Amniotic stem cell (primary cell): Measurements from ENCODE around the gene POP7.

ENCODE experiments used
- DNase-seq: peaks from one replicate; lab custom pipeline; 2025; lab: John Stamatoyannopoulos, UW

Gene POP7

GRCh38 chr7:100679129-100679926 lies 26.6 kb upstream of the POP7 start:
- no peak for DNase-seq

DNA sequence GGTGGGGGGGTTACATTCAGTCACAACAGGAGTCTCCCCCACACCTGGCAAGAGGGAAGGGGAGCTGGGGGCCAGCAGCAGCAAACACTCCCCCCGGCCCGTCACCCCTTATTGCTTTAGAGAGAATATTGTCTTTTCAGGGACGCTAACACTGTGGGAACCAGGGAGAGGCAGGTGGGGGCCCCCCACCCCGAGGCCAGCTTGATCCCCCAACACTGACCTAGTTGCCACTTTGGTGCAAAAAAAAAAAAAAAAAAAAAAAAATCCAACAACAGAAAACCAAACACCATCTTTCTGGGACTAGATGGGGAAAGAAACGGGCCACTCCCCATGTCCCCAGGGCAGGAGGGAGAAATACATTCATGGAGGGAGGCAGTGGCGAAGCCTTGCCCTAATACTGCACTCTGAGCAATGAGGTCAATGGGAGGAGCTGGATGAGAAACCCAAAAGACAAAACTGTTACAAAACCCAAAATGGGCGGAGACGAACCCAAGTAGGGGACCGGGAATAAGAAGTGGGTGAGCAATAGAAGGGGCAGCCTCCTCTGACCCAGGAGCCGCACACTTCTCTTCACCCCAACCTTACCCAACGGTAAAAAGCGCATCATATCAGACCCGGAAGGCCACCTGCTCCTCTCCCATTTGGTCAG lies 25.9 kb upstream of the POP7 start:
- DNase-seq = no peak

DNA sequence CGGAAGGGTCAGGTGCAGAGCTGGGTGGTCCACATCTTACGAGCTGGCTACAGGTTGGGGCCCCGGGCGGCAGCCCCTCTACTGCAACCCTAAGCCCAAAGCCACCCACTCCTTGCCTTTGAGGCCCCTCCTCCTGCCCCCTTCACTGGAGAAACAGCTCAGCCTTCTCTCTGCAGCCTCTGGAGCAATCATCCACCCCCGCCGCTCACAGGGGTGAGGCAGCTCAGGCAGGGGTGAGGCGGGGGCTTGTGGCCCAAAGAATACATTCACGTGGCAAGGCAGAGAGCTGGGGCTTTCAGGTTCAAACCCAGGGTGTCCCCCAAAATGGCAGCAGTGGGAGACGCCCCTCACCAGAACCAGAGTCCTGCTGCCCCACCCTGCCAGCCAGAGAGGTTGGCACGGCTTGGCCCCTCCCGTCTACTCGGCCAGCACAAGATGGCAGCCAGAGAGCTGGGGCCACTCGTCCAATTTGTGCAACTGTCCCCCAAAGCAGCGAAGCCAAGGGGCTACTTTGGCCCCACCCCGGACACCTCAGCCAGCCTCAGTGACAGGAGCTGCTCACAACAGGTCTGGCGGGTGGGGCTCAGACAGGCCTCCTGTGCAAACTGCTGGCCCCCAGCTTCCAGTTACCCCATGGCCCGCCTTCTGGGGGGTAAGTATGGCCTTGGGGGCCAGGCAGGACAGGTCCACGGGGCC lies 25.2 kb upstream of the POP7 start:
- no peak for DNase-seq

DNA sequence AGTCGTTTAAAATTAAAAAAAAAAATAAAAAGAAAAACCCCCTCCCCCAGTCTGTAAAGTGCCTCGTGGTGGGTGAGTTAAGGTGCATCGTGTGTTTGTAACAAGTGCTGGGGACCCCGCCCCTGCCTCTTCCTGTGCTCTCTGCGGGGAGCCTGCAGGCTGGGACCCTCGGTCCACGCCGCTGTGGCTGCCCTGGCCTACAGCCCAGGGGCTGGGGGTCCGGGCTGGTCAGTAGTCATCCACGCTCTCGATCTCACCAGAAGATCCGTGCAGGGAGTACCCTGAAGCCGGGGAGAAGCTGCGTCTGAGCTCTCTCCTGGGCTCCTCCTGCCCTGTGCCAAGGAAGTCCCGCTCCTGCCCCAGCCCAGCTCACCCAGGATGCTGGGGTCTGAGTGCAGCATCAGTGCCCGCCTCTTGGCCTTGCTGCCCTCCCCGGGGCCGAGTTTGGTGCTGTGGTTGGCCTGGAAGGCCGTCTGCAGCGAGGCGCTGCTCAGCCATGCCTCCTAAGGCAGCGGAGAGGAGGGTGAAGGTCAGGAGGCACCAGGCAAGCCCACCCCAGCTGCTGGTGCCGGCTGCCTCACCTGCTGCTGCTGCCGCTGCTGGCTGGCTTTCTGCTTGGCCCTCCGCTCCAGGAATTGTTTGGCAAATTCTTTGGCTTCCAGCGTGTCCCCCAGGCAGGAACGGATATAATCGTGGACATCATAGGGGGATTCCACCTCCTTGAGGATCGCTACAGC lies 24.3 kb upstream of the POP7 start:
- DNase-seq = no peak

GRCh38 chr7:100682228-100682741 lies 23.6 kb upstream of the POP7 start:
- no peak for DNase-seq

DNA sequence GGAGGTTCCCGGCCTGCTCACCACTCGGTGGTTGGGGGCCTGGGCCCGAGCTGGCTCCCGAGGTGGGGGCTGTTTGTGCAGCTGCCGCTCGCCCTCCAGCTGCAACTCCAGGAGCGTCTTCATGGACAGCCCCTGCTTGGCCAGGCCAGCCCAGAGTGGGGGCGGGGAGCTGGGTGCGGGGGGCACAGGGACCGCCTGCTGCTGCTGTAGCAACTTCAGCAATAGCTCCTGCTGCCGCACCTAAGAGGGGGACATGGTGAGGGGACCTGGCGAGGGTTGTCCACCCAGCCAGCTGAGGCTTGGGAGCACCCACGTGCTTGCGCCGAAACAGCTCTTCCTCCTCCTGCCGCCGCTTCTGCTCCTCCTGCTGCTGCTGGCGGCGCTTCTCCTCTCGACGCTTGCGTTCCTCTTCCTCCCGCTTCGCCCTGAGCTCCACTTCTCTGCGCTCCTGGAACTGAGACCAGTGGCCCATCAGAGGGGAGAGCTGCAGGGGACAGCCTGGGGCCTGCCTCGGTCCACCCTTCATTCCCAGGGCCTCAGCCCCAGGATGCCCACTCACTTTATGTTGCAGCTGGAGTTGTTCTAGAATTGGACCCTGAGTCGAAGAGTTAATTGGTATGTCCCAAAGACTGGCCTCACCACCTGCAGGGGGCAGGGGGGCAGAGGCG lies 22.8 kb upstream of the POP7 start:
- DNase-seq = no peak

- no peak for DNase-seq
Observed at GRCh38 chr7:100683659-100684533, 22.0 kb upstream of the POP7 start.

DNA sequence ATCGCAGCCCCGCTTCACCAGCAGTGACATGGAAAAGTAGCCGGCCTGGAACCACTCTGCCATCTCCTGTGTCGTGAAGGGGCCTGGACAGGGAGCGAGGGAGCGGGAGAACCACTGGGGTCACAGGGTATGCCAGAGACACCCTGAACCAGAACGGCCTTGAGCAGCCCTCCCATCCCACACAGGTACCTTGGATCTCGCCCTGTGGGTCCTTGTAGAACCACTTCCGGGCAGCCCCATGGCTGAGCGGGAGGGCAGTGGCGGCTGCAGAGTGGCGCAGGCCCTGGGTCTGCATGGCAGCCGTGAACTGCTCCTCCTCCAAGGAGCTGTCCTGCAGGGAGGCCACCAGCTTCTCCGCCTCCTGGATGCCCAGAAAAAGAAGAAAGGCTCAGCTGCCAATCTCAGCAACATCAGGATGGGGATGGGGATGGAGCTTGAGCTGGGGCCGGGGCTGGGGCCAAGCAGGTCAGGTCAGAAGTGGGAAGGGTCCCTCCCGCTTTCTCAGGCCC lies 21.3 kb upstream of the POP7 start:
- DNase-seq = no peak

DNA sequence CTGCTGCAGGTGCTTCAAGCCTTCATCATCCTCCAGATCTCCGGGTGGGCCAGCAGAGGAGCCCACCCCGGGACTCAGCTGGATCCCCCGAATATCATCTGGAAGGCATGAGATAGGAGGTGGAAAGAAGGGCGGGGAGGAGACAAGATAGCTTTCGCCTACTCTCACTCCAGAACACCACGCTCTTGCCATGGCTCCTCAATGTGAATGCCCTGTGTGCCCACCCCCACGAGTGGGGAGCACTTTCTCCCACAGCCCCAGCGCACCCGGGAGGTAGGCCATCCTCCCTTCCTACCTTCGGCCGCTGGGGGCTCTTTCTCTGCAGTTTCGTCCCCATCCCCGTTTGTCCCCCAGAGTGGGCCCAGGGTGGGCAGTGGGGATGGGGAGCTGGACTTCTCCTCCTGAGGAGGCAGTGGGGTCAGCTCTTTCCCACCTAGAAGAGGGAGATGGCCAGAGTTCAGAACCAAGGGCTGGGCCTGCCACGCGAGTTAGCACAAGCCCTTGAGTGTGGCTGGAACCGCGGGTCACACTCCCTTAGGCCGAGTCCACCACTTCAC lies 20.8 kb upstream of the POP7 start:
- no peak for DNase-seq

DNA sequence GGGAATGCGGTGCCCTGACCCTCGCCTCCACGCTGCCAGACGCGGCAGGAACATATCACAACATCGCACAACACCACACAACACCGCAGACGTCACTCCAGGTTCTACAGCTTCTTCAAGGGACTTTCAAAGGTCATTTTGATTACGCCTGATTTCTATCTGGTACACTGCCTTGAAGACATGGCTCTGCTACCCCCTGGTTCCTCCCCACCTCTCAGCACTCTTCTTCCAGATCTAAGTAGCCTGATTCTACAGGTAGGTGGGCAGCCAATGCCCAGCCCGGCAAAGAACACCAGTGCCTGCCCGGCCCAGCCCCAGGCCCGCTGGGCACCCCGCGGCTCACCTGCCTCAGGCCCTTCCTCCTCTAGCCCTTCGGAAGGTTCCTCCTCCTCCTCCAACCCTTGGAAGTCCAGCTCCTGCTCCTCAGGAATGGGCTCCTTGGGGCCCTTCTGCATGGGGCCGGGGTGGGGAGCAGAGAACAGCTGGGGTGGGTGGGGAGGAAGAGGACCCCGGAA lies 20.2 kb upstream of the POP7 start:
- DNase-seq = no peak

- no peak for DNase-seq
Observed at GRCh38 chr7:100686201-100686821, 19.6 kb upstream of the POP7 start.

GRCh38 chr7:100686822-100687211 lies 19.1 kb upstream of the POP7 start:
- DNase-seq = no peak

GRCh38 chr7:100687261-100687660 lies 18.7 kb upstream of the POP7 start:
- DNase-seq = no peak

GRCh38 chr7:100687751-100688300 lies 18.1 kb upstream of the POP7 start:
- DNase-seq = no peak

GRCh38 chr7:100688326-100688860 lies 17.5 kb upstream of the POP7 start:
- DNase-seq = no peak

- DNase-seq = no peak
Observed at GRCh38 chr7:100689230-100690135, 16.4 kb upstream of the POP7 start.

- peak; percentile 34 for DNase-seq
Observed at GRCh38 chr7:100691676-100692577, 14.0 kb upstream of the POP7 start.
